Stimulated activated CD8-positive, alpha-beta memory T cell treated with anti-CD3 and anti-CD28 coated beads, Interleukin-4, amount 100 ng/mL, for 4 hours (primary cell): ENCODE results near the gene WNT7A.

ENCODE experiments used
- DNase-seq, 2 donors: peaks; one replicate each; pipeline ENCODE4 v3.0.0-alpha.2; 2020; ENCODE audit warnings: low read depth in 2 of 2, low spot score in 1 of 2

WNT7A gene

GRCh38 chr3:13829311-13829710 is 50.6 kb downstream of the WNT7A start:
- no peak for DNase-seq

GRCh38 chr3:13828501-13829265 is 51.2 kb downstream of the WNT7A start:
- DNase-seq: no peak

- no peak for DNase-seq
These were observed 52.2 kb downstream of the WNT7A start for GRCh38 chr3:13827699-13828098.

- no peak for DNase-seq
These were observed 52.6 kb downstream of the WNT7A start for GRCh38 chr3:13827256-13827655.

GRCh38 chr3:13826672-13827071 is 53.2 kb downstream of the WNT7A start:
- DNase-seq: no peak

- DNase-seq: no peak
These were observed 54.0 kb downstream of the WNT7A start for GRCh38 chr3:13825821-13826220.

GRCh38 chr3:13825311-13825579 is 54.6 kb downstream of the WNT7A start:
- no peak for DNase-seq

- no peak for DNase-seq
These were observed 55.2 kb downstream of the WNT7A start for GRCh38 chr3:13824521-13825310.

GRCh38 chr3:13823692-13824091 is 56.2 kb downstream of the WNT7A start:
- DNase-seq: no peak

GRCh38 chr3:13822871-13823585 is 56.8 kb downstream of the WNT7A start:
- no peak for DNase-seq

GRCh38 chr3:13822042-13822441 is 57.8 kb downstream of the WNT7A start:
- DNase-seq: no peak

GRCh38 chr3:13821126-13821525 is 58.7 kb downstream of the WNT7A start:
- DNase-seq: no peak

GRCh38 chr3:13818919-13819318 is 61.0 kb downstream of the WNT7A start:
- no peak for DNase-seq

- DNase-seq: no peak
These were observed 64.7 kb downstream of the WNT7A start for GRCh38 chr3:13815088-13815683.

GRCh38 chr3:13812034-13812471 is 67.8 kb downstream of the WNT7A start:
- no peak for DNase-seq

GRCh38 chr3:13811614-13812013 is 68.3 kb downstream of the WNT7A start:
- DNase-seq: no peak

GRCh38 chr3:13808550-13808949 is 71.3 kb downstream of the WNT7A start:
- no peak for DNase-seq

- no peak for DNase-seq
These were observed 78.3 kb downstream of the WNT7A start for GRCh38 chr3:13801361-13802204.

GRCh38 chr3:13800064-13800463 is 79.8 kb downstream of the WNT7A start:
- DNase-seq: no peak

- no peak for DNase-seq
These were observed 81.5 kb downstream of the WNT7A start for GRCh38 chr3:13798401-13798800.
